Measurements from ENCODE around the gene CHD9NB.
A peak's percentile ranks its signal among the peaks of the same experiment; 100 is the strongest.
"Not testable (repeated sequence)": the region's sequence is repeated elsewhere in the genome, so short reads cannot be mapped to it uniquely, and the experiment has no call there.

Gene CHD9NB

GRCh38 chr16:53083119-53083518 lies 30.4 kb upstream of the CHD9NB start:
- peak; percentile 19 for DNase-seq

- no peak for DNase-seq
These were observed 29.8 kb upstream of the CHD9NB start for GRCh38 chr16:53082509-53082908.

DNA sequence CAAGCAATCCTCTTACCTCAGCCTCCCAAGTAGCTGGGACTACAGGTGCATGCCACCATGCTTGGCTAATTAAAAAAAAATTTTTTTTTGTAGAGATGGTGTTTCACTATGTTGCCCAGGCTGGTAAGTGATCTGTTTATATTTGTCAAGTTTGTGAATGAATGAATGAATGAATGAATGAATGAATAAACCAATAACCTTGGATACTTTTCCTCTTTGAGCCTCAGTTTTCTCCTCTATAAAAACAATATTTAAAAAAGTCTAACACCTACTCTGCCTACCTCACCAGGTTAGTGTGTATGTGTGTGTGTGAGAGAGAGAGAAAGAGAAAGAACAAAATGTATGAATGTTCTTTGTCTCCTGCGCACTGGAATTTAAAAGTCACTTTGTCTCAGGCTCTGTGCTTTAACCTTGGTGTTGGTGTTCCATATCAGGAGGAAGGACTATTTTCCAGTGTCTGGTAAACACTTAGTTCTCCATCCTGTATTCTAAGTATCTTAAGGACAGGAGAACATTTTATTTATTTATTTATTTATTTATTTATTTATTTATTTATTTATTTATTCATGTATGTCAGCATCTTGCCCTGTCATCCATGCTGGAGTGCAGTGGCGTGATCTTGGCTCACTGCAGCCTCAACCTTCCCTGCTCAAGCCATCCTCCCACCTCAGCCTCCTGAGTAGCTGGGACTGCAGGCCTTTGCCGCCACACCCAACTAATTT lies 29.1 kb upstream of the CHD9NB start:
- no peak for DNase-seq

DNA sequence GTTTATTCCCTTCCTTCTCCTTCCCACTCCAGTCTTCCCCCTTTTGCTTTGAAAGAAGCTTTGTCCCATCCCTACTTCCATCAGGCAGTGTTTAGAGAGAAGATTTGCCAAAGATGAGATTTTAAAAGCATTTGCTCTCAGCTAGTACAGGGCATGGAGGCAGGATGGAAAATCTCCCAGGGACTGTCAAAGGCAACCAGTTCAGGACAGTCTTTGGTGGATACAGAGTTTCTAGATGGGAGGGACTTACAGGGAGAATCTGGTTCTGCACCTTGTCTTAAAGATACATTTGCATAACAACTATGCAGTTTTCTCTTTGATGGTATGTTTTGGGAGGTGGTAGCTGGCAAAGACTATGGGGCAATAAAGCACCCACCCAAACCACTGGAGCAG lies 28.3 kb upstream of the CHD9NB start:
- peak; percentile 15 for DNase-seq

DNA sequence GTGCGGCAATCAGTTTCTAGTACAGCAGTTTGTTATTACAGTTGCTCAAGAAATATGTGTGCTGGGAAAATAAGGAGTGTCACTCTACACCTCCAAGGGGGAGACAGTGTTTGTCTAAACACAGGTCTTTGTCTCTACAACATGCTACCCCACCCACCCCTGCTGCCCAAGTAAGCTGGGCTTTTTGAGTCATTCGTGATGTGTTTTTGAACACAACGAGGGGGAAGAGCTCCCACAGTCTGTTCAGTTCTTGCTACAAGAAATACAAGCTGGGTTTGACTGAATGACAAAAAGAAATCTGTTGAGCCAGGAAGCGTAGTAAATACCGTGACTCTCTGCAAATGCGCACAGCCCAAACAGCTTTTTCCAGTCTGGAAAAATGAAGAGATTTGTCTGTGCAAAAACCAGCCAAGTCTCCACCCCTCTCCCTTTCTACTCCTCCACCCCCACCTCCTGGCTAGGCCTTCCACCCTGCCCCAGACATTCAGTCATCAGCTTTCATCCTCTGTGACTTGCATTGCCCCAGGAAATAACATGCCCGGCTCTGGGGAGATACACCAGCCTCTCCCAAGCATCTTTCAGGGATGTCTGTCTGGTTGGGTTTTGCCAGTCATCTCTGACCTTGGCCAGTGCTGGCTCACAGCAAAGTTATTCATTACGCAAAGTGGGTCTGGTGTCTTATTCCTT lies 27.8 kb upstream of the CHD9NB start:
- peak; percentile 89 for DNase-seq

GRCh38 chr16:53078765-53079485 lies 26.2 kb upstream of the CHD9NB start:
- no peak for DNase-seq

GRCh38 chr16:53078247-53078646 lies 25.6 kb upstream of the CHD9NB start:
- no peak for DNase-seq

GRCh38 chr16:53075461-53075860 lies 22.8 kb upstream of the CHD9NB start:
- not testable (repeated sequence) for DNase-seq

GRCh38 chr16:53074296-53074695 lies 21.6 kb upstream of the CHD9NB start:
- not testable (repeated sequence) for DNase-seq

DNA sequence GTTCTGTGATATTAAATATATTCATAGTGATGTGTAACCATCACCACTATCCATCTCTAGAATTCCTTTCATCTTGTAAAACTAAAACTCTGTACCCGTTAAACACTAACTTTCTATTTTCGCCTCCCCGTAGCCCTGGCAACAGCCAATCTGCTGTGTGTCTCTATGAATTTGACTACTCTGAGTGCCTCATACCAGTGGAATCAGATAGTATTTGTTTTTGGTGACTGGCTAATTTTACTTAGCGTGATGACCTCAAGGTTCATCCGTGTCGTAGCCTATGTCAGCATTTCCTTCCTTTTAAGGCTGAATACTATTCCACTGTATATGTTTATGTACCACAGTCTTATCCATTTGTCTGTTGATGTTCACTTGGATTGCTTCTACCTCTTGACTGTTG lies 20.3 kb upstream of the CHD9NB start:
- no peak for DNase-seq

GRCh38 chr16:53071748-53072301 lies 19.1 kb upstream of the CHD9NB start:
- DNase-seq = no peak

- DNase-seq = no peak
These were observed 17.1 kb upstream of the CHD9NB start for GRCh38 chr16:53069772-53070171.

DNA sequence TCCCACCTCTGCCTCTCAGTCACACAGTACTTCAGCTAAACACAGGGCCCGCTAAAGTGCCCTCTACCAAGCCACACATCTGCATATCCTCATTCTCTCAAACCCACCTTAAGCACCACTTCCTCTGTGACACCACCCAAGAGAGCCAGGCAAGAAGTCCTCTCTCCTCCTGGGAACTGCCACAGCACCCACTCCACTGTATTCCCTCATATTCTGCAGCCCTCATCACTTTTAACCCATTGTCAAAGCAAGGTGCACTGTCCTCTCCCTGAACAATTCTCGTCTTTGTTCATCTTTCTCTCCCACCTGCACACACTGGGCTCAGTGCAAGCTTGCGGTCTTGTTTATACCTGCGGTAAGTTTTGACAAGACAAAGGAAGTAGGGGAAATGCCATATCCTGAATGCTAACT lies 15.7 kb upstream of the CHD9NB start:
- no peak for DNase-seq

DNA sequence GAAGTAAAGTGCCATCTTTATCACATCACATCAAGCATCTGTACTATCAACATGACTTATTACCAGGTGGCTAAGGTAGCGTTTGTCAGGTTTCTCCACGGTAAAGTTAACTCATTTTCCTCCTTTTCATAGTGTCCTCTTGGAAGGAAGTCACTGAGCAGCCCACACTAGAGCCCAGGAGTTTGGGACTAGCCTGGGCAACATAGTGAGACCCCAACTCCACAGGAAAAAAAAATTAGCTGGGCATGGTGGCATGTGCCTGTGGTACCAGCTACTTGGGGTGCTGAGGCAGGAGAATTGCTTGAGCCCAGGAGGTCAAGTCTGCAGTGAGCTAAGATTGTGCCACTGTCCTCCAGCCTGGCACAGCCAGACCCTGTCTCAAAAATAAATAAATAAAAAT lies 15.0 kb upstream of the CHD9NB start:
- no peak for DNase-seq

- no peak for DNase-seq
These were observed 12.9 kb upstream of the CHD9NB start for GRCh38 chr16:53065461-53066061.

DNA sequence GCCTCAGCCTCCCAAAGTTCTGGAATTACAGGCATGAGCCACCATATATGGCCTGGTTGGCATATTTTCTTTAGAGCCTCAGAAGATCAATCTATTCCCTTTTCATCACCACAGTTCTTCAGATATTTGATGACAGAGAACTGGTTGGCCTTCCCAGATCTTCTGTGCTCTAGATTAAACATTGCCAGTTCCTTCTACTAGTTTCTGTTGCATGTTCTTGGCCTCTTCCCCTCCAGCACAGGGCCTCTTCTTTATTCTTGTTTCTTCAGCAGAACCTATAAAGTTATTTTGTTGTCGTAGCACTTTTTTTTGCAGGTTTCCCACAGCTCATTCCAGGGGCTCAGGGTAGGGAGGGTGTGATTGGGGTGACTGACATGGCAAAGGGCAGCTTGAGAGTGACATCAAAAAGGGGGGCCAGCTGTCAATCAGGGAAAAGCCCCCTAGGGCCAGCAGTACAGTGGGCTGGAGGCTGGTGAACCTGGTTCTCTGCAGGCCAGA lies 11.4 kb upstream of the CHD9NB start:
- DNase-seq = no peak

- no peak for DNase-seq
These were observed 9.0 kb upstream of the CHD9NB start for GRCh38 chr16:53061701-53062159.

DNA sequence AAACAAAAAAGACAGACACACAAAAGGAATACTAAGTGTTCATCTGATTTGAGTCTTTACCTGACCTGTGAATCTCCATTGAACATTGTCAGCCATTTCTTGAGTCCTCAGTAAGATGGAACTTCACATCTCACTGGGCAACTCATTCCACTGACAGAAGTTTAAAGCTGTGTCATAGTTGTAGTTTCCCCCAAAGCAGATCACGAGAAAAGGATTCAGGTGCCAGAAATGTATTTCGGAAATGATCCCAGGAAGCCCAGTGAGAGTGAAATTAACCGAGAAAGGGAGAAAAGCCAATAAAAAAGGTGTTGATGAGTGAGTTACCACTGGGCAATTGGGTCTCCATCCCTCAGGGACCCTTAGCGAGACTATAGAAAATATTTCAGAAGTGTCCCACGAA lies 8.6 kb upstream of the CHD9NB start:
- DNase-seq = no peak

DNA sequence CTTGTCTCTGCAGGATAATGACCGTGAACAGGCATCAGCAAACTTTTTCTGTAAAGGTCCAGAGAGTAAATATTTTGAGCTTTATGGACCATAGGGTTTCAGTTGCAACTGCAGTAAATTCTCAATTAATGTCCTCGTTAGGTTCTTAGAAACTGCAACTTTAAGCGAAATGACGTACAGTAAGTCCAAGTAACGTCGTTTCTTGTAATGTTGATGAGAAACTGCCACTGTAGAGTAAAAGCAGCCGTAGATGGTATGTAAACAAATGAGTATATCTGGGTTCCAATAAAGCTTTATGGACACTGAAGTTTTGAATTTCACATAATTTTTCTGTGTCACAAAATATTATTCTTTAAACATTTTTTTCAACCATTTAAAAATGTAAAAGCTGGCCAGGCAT lies 7.0 kb upstream of the CHD9NB start:
- DNase-seq = no peak

DNA sequence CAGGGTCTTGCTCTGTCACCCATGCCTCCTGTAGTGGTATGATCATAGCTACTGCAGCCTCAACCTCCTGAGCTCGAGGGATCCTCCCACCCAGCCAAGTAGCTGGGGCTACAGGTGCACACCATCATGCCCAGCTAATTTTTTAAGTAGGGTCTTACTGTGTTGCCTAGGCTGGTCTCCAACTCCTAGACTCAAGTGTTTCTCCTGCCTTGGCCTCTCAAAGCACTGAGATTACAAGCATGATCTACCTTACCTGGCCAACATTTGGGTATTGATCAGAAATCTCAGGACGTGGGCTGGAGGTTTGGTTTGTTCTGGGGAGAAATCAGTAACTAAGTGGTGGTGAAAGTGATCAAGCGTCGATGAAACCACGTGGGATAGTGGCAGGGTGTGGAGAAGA lies 6.2 kb upstream of the CHD9NB start:
- no peak for DNase-seq

DNA sequence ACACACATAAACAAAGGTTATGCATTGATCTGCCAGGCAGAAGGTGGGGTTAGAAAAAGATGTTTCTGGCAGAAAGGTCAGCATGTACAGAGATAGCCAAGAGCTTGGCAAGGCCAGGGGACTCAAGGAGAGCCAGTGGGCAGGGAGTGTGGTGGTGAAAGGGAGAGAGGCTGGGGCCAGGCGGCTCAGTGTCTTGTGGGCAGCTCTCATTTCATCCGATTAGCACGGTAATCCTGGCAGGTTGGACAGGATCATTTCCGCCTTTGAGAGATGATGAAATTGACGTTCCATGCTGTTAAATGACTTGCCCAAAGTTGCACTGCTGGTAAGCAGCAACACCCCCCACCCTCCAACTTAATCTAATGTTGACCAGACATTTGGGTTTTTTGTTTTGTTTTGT lies 5.7 kb upstream of the CHD9NB start:
- DNase-seq = no peak

DNA sequence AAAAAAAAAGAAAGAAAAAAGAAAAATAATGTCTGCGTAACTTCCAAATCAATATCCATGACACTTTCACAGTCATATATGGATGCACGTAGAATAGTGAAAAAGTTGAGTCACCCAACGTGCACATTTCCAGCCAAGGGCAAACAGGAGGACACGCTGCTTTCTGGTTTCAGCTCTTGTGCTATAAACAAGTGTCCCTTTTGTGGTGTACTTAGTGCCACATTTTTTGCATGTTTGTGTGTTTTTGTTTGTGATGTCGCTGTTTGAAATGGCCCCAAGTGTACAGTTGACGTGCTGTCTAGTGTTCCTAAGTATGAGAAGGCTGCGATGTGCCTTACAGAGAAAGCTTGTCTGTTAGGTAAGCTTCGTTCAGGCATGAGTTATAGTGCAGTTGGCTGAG lies 5.0 kb upstream of the CHD9NB start:
- DNase-seq = no peak

GRCh38 chr16:53056392-53056881 lies 3.7 kb upstream of the CHD9NB start:
- peak; percentile 47 for DNase-seq

Measured in fibroblast of skin of back (primary cell).